ENCODE results near the gene VSIG8.

DNA sequence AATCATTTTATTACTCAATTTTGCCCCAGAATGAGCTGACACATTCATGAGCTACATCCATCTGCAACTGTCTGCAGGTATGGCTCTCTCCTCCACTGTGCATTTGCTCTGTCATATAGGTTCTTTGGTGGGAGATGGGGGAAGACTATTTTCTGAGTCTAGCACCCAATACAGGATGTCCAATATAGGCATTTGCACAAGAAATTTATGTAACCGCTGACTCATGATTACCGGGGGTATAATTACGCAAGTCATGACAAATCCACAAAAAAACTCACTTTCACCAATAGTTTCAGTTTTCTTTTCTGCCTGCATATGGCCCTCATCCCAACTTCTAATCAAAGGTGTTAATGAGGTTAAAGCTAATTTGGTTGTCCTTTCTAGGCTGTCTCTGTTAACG is 17.5 kb upstream of the VSIG8 start:
- TF ChIP-seq, protein P1, sequence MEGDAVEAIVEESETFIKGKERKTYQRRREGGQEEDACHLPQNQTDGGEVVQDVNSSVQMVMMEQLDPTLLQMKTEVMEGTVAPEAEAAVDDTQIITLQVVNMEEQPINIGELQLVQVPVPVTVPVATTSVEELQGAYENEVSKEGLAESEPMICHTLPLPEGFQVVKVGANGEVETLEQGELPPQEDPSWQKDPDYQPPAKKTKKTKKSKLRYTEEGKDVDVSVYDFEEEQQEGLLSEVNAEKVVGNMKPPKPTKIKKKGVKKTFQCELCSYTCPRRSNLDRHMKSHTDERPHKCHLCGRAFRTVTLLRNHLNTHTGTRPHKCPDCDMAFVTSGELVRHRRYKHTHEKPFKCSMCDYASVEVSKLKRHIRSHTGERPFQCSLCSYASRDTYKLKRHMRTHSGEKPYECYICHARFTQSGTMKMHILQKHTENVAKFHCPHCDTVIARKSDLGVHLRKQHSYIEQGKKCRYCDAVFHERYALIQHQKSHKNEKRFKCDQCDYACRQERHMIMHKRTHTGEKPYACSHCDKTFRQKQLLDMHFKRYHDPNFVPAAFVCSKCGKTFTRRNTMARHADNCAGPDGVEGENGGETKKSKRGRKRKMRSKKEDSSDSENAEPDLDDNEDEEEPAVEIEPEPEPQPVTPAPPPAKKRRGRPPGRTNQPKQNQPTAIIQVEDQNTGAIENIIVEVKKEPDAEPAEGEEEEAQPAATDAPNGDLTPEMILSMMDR (IDR thresholded peaks at IDR 0.05): no peak
- TF ChIP-seq POLR2A (IDR thresholded peaks at IDR 0.05): no peak
